Mucosa of descending colon (tissue), 3 donors: ENCODE measurements around the gene SNAP47. TPM values are rescaled to one million over a fixed set of nuclear protein-coding genes. Genes with fewer than 3 reads are reported as not detected.

Experiments used
- ATAC-seq: fragments of 200-7000 bp; cut with Tn5 transposase; one replicate; pipeline ENCODE4 v1.9.1; 2020; ENCODE audit warnings: mild to moderate bottlenecking, moderate library complexity
- DNase-seq, 3 donors: peaks; one replicate each; pipeline ENCODE4 v3.0.0-alpha.2; 2020
- H3K36me3 ChIP-seq: fragments of 200-600 bp; one replicate; pipeline ENCODE4 v1.8.0; 2021; ENCODE audit warnings: low read depth, mild to moderate bottlenecking
- H3K4me1 ChIP-seq: fragments of 200-600 bp; one replicate; pipeline ENCODE4 v1.8.0; 2021; ENCODE audit warnings: low read depth, mild to moderate bottlenecking
- H3K4me3 ChIP-seq: fragments of 200-600 bp; one replicate; pipeline ENCODE4 v1.8.0; 2021; ENCODE audit warnings: mild to moderate bottlenecking
- H3K9me3 ChIP-seq: fragments of 200-600 bp; one replicate; pipeline ENCODE4 v1.8.0; 2021; ENCODE audit warnings: mild to moderate bottlenecking
- intact Hi-C, 2 donors: fragments of 100-400 bp; cut with DNase I in 1 of 2; cut with micrococcal nuclease in 1 of 2; formaldehyde crosslinking; loops; one replicate each; pipeline versions ENCODE4 v1.11.0 to v1.11.1; 2022; cut with DNase I, micrococcal nuclease
- total RNA-seq, 3 donors: library from RNA; stranded (reverse); fragmentation: NEBNext Ultra II Directional in 2 of 3; extraction: Animal tissue kit (Norgen Biotek cat#: 25700) in 2 of 3; gene quantifications; one replicate each; pipeline versions ENCODE4 v1.2.1 to v1.2.4, GENCODE V29; 2021 to 2023
- TF ChIP-seq, protein P1 (sequence below): fragments of 200-600 bp; IDR thresholded peaks from one replicate; pipeline ENCODE4 v1.8.0; 2022; ENCODE audit warnings: antibody characterized with exemption, mild to moderate bottlenecking
- donor health status: DM: no; HTN: no; CAD: no; lungs with moderate emphysema.
- donor health status: DM: no; HTN: no; CAD: no.
- donor health status: DM: no; HTN: yes; CAD: no.

Gene SNAP47
- total RNA-seq, 3 donors from 2014 or later: 16.4 to 31.9 (median 27.6) TPM

DNA sequence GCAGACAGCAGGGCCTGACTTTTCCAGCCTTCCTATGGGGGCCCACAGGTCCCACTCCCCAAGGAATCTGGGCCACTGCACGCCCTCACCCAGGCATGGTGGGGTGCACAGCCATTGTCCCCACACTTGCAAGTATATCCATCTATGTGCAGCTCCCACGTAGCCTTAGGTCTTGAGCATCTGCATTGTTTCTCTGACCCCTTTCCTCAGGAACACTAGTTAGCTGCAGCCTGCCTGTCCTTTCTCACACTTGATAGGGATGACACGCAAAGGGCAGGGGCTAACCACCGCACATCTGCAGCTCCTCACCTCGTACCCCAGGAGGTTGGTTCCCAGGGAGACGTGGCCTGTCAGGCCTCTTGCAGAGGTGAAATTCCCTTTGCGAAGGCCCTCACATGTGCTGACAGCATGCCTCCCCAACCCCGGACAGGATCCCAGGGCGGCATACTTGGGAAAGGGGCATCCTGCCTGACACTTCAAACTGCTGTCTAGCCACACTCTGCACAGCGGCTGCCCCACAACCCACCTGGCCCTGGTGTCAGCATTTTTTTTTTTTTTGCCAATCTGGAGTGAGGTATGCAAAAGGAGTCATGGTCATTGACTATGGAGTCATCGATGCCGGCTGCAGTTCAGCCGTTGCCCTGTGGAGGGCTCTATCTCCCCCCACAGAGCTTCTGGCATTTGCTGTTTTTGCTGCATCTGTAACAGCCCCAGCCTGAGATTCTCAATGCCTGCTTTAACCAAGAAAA lies 5.2 kb upstream of the SNAP47 start:
- TF ChIP-seq, protein P1, sequence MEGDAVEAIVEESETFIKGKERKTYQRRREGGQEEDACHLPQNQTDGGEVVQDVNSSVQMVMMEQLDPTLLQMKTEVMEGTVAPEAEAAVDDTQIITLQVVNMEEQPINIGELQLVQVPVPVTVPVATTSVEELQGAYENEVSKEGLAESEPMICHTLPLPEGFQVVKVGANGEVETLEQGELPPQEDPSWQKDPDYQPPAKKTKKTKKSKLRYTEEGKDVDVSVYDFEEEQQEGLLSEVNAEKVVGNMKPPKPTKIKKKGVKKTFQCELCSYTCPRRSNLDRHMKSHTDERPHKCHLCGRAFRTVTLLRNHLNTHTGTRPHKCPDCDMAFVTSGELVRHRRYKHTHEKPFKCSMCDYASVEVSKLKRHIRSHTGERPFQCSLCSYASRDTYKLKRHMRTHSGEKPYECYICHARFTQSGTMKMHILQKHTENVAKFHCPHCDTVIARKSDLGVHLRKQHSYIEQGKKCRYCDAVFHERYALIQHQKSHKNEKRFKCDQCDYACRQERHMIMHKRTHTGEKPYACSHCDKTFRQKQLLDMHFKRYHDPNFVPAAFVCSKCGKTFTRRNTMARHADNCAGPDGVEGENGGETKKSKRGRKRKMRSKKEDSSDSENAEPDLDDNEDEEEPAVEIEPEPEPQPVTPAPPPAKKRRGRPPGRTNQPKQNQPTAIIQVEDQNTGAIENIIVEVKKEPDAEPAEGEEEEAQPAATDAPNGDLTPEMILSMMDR: peak; percentile 49
- Histone ChIP-seq H3K4me3 (no peak overlapping the region), H3K4me1 (peaks cover 30% of the 10 kb centered on the region), H3K9me3 (no peaks in the 10 kb centered on the region), H3K36me3 (no peaks in the 10 kb centered on the region)
- ATAC-seq (peak; percentile 21), DNase-seq (peak in 1 of 3 donors; percentile 68)
- intact Hi-C loops: no loop called here

DNA sequence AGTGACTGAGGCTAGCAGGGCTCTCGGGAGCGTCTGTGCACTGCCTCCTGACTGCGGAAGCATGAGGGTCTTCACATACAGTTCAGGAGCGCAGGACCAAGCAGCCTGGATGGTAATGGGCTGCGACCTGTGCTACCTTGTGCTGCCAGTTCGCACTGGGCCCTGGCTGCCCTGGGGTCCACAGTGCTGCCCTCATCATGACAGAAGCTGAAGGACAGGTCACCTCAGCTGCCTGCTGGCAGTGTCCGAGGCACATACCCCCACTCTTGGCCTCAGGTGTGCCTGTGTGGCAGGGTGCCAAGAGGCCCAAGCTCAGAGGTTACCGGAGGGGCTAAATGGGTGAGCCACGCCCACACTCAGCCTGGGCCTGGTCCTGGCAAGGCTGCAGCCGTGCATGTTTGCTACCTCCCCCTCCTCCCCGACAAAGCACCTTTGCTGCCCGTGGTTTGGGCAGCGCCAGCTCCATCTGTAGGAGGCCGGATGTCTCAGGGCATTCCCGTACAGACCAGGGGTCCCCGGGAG lies 4.5 kb upstream of the SNAP47 start:
- no peaks in the 10 kb centered on the region for H3K9me3 ChIP-seq
- ATAC-seq (no peak), DNase-seq (no peak)
- TF ChIP-seq, protein P1: no peak
- intact Hi-C loops: no loop called here
- peaks cover 30% of the 10 kb centered on the region for H3K4me1 ChIP-seq
- no peaks in the 10 kb centered on the region for H3K36me3 ChIP-seq
- H3K4me3 ChIP-seq: no peak overlapping the region

DNA sequence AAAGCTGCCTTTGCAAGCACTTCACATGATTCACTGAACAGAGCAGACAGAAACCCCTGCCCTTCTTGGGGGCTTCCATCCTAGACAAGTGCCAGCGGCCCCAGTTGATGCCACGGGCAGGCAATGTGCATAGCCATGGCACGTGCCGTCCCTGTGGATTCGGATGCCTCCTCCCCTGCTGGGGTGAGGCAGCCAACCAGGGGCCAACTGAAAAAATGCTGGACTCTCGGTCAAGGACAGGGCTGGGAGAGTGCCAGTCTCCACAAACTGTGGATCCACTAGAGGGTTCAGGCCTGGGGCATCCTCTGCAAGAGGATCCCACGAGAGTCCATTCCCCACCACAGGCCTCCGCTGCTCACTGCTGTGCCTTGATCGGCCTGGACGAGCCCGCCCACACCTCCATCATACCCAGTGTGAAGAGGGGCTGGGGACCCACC lies 4.0 kb upstream of the SNAP47 start:
- ATAC-seq (no peak), DNase-seq (no peak)
- intact Hi-C loops: no loop called here

DNA sequence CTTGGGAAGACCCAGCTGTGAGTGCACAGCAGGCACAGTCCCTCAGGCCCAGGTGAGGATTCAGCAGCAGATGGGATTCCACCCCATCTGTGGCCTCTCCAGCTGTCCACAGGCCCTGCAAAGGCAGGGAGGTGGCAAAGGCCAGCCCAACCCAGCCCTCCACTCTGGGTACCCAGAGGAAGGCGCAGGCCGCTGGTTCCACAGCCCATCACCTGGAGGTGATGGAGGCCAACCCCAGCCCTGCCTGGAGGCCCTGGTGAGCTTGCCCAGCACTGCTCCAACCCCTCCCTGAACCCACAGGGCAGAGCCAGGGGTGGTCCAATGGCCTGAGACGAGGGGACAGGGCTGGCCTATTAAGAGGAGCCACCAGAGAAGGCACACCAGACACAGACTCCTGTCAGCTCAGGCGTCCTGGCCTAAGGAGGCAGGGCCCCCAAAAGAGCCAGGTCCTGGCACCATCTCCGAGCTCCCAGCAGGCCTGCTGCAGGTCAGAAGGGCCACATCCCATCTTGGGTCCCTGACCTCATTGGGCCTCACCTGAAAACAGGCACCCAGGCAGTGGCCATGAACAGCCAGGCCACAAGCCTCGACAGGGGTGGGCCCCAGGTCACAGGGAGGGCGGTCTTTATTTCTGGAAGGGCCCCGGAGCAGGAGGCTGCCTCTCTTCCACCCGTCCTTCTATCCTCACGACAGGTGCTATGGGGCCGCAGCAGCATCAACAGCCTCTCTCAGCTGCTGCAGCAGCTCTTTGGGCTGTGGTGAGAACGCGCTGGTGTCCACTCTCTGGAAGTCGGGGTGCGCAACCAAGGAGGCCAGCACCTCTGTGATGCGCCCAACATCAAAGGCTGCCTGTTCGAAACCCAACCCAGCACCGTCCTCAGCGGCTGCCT lies 3.3 kb upstream of the SNAP47 start:
- no peak for ATAC-seq
- Histone ChIP-seq H3K9me3 (no peaks in the 10 kb centered on the region), H3K36me3 (no peaks in the 10 kb centered on the region), H3K4me1 (peaks cover 34% of the 10 kb centered on the region), H3K4me3 (no peak overlapping the region)
- no peak for DNase-seq
- intact Hi-C loops: no loop called here
- TF ChIP-seq, protein P1: no peak

More for the DNA sequence above, 4.0 kb upstream of the SNAP47 start:
- Histone ChIP-seq H3K4me3 (no peak overlapping the region), H3K9me3 (no peaks in the 10 kb centered on the region), H3K4me1 (peaks cover 34% of the 10 kb centered on the region), H3K36me3 (no peaks in the 10 kb centered on the region)
- TF ChIP-seq, protein P1: no peak

DNA sequence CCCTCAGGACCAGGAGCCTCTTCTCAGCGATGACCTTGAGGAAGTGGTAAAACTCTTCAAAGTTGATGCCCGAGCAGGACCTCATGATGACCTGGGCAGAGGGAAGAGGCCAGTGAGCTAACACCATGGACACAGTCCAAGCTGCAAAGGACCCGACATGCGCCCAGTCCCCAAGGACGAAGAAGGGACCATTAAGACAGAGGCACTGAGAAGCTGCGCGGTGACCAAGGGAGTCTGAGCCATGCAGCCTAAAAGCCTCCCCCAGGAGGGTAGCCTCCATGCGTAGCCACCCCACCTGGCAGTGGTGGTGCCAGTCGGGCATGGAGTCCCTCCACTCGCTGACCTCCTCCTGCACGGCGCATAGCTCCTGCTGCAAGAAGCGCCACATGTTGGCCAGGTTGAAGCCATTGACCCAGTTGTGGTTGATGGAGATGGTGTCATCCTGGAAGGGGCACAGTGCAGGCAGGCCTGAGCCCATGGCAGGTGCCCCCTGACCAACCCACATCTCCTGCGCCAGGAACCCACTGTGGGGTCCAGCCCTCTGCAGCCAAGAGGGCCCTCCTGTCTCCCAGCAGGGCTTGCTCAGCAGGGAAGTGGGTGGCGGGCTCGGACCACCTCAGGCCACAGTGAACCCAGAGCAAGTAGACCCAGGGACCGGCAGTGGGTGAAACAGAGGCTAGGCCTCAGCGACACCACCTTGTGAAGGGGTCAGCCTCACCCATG lies 2.5 kb upstream of the SNAP47 start:
- Histone ChIP-seq H3K36me3 (no peaks in the 10 kb centered on the region), H3K4me3 (no peak overlapping the region), H3K9me3 (no peaks in the 10 kb centered on the region), H3K4me1 (peaks cover 30% of the 10 kb centered on the region)
- TF ChIP-seq, protein P1: no peak
- DNase-seq: no peak
- intact Hi-C loops: no loop called here
- ATAC-seq: no peak
